ENCODE measurements around the gene FBXO24.
"Not testable (repeated sequence)": the region's sequence is repeated elsewhere in the genome, so short reads cannot be mapped to it uniquely, and the experiment has no call there.

Gene FBXO24, protein sequence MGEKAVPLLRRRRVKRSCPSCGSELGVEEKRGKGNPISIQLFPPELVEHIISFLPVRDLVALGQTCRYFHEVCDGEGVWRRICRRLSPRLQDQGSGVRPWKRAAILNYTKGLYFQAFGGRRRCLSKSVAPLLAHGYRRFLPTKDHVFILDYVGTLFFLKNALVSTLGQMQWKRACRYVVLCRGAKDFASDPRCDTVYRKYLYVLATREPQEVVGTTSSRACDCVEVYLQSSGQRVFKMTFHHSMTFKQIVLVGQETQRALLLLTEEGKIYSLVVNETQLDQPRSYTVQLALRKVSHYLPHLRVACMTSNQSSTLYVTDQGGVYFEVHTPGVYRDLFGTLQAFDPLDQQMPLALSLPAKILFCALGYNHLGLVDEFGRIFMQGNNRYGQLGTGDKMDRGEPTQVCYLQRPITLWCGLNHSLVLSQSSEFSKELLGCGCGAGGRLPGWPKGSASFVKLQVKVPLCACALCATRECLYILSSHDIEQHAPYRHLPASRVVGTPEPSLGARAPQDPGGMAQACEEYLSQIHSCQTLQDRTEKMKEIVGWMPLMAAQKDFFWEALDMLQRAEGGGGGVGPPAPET

DNA sequence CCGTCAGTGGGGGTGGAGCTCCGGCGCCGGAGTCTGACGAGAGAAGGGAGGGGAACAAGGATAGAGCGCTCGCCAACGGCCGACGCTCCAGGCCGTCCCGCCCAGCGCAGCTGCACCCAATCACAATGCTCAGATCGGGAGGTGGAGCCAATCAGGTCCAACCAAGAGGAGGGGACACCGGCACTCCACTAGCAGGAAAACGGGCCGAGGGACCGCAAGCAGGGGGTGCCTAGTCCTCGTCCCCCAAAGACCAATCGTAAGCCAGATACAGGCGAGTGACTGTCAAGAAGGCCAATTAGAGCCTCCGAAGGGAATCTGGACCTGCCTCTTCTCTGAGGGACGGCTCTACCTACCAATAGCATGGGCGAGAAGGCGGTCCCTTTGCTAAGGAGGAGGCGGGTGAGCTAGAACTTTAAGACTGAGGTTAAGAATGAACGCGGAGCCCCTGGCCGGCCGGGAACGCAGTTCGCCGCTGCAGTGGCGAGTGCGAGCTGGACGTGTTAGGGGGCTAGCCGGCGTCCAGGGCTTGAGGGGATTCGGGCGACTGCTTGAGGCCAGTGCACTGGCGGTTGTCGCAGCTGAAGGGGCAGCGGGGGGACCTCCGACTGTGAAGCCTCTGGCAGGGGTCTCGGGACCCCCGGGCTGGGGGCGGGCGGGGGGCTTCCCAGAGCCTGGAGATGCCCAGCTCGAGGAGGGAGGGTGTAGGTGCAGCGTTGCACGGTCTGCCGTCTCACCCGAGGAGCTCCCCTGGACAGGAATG lies at the start of gene FBXO24:
Gene FBXO24, plus strand, starts transcription at position 63 of the 760 bp plus-strand sequence. Its CDS starts 298 bp downstream, at position 361.
- peak; percentile 99 for DNase-seq (ENCODE audit: low read depth, low spot score)

DNA sequence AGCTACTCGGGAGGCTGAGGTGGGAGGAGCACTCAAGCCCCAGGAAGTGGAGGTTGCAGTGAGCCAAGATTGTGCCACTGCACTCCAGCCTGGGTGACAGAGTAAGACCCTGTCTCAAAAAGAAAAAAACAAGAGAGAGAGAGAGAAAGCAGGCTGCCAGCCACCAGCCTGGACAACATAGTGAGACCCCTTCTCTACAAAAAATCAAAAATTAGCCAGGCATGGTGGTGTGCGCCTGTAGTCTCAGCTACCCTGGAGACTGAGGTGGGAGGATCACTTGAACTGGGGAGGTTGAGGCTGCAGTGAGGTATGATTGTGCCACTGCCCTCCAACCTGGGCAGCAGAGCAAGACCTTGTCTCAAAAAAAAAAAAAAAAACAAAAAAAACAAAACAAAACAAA lies 49.4 kb upstream of the FBXO24 start:
- not testable (repeated sequence) for DNase-seq (ENCODE audit: low read depth, low spot score)

DNA sequence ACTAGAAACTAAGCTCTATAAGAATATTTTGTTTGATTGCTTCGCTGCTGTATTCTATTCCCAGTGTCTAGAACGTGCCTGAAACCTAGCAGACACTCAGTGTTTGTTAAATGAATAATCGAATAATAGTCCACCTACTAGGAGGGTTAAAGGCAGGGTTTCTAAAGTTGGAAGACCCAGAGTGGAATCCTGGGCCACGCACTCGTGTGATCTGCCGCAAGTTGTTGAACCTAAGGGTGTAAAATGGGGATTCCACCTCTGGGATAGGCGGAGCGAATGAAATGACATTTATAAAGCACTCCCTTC lies 47.8 kb upstream of the FBXO24 start:
- no peak for DNase-seq (ENCODE audit: low read depth, low spot score)

DNA sequence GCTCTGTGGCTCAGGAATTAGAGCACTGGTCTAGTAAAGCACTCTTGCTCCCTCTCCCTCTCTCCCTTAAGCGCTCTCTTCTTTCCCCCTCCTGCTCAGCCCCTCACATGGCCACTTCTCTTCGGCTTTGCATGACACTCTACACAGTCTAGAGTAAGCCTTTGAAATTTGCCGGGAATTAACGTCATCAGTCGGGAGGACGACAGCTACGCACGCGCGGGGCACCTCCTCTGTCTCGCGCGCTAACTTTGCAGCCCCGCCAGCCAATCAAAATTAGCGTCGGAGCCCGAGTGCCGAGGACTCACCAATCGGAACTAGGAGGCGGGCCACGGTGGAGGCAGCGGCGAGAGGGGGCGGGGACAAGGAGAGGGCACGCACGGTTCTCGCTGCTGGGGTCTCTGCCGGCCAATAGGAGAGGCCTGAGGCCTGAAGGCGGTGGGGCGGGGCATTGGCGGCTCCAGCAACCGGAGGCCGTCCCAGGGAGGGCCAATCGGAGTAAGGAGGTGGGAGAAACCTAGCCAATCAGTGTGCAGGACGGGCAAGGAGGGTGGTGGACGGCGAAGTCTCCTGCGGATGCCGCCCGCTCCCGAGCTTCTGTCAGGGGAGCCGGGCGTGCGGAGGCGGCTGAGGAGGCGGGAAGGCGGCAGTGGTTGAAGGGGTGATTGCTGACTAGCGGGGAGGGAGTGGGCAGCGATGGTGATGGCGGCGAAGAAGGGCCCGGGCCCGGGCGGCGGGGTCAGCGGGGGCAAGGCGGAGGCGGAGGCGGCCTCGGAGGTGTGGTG lies 47.3 kb upstream of the FBXO24 start, which contains the start of gene AGFG2:
Gene AGFG2, plus strand, starts transcription at position 550 of the 782 bp plus-strand sequence. Its CDS starts 144 bp downstream, at position 694.
- peak; percentile 100 for DNase-seq (ENCODE audit: low read depth, low spot score)

DNA sequence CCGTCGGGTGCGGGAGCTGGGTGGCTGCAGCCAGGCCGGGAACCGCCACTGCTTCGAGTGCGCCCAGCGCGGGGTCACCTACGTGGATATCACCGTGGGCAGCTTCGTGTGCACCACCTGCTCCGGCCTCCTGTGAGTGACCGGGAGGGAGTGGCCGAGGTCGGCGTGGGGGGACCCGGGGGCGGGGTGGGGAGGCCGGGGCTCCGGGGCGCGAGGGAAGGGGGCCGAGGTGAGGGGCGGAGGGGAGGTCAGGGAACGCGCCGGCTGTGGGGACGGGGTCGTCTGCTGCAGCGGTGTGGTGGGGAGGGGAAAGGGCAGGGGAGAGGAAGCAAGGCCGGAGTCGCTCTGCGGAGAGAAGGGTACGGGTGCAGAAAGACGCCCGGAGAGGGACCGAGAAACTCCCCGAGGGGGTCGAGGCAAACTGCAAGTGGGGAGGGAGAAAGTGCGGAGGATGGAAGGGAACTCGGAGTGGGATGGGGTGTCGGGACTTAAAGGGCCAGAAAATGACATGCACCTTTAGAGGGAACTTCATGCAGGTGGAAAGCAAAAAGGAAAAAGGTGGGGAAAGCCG lies 46.6 kb upstream of the FBXO24 start:
- no peak for DNase-seq (ENCODE audit: low read depth, low spot score)

DNA sequence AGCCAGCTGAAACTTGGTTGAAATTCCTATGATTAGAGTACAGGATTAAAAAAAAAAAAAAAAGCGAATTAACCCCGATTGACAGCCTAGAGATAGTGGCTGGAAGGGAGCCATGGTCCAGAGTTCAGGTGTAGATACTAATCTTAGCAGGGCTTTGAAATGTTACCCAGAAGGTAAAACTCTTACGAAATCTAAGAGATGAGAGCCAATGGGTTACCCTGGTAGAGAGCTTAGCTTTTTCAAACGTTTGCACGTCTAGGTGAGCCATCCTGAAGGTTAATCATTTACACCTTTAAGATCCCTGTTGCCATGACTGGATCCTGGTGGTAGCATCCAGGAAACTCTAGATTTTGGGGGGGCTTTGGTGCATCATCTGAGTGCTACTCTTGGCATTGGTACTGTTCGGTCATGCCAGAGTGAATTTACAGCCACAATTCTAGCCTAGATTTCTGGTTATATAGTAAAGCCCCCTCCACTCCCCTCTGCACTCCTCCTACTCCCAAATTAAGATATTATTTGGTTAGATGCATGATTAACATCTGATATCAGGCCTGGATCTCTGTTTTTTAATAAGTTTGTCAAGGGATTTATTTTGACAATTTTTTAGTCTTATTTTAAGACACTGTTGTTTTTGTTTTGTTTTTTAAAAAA lies 45.9 kb upstream of the FBXO24 start:
- DNase-seq (ENCODE audit: low read depth, low spot score) = no peak

DNA sequence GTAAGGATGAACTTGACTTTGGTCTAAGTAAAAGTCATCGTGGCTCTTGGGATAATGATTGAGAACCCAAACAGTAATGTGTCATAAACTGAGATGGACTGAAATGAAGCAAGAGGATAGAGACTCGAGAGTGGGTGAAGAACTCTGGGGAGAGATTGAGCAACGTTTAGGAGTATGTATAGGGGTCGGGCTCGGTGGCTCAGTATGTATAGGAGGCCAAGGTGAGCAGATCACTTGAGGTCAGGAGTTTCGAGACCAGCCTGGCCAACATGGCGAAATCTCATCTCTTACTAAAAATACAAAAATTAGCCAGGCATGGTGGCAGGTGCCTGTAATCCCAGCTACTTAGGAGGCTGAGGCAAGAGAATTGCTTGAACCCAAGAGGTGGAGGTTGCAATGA lies 44.8 kb upstream of the FBXO24 start:
- DNase-seq (ENCODE audit: low read depth, low spot score) = not testable (repeated sequence)

DNA sequence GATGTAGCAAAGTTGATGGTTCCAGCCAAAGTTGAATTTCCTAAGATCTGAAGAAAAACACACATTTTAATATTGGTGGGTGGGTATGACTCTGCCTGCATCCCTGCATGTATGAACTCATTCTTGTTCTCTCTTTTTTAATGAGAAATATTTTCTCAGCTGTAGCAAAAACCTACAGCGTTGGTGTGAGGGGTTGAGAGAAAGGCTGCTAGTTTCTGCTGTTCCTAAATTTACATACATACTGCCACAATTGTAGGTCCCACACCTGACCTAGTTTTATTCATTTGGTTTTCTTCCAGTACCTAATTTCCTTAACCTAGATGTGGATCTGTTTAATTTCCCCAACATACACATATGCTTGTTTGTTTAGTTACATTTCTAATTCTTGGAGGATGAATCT lies 42.5 kb upstream of the FBXO24 start:
- no peak for DNase-seq (ENCODE audit: low read depth, low spot score)

DNA sequence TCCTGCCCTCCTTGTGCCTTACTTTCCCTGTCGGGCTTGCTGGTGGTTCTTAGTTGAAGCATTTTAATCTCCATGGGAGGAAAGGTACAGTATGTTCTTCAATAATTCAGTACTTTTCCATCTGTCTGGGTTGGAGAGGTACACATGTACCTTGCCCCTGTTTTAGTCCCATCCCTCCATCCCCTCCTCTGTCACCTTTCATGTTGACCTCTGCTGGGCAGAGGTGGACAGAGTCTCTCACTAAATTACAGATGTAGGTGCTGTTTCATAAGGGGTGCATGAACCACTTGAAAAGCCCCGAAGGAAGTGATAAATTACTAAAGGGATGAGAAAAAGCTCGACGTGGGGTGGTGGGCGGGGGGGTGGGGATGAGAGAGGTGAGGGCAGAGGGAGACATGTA lies 41.7 kb upstream of the FBXO24 start:
- no peak for DNase-seq (ENCODE audit: low read depth, low spot score)

DNA sequence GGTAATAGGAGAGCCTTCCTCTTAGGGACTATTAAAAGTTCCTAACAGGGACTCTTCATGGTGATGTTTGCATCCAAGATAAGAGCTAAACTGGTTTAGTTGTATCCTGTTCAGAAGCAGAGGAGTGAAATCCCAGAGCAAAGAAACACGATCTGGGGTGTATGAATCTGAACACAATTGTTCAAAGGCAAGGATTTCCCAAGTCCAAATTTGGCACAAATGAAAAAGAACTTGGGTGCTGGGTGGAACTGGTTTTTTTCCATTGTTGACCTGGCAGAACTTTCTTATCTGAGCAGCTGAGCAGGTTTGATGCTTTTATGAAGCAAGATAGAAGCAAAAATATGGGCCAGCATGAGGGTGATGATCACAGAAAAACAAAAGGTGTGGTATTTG lies 41.2 kb upstream of the FBXO24 start:
- DNase-seq (ENCODE audit: low read depth, low spot score) = no peak

DNA sequence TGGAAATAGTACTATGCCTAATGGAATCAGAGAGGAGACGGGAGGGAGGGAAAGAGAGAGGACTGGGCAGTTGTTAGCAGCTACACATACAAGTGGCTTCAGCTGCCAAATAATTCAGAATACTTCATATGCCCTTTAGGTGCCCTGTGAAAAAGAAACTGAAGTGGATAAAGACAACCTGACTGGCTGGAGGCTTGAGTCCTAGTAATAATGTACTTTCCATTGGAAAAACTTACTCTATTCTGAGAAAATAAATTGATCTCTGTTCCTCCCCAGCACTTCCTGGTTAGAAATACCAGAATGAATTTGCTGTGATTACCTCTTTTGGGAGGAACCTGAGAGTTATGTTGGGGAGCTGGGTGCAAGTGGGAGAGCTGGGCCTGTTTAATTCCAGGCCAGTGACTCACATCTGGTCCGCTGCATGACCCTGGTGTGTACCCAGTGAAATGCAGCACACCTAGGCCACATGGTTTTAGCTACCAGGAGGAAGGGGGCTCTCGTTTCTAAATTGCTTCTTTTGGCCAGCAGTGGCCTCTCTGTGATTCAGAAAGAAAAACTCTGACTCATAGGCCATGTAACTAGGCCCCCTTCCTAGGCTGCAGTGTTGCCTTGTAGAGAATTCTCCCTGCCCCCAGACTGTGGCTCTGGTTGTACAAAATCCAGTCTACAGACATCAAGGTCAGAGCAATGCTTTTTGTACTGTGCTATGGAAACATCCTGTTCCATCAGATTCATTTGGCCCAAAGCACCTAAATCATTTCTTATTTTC lies 40.6 kb upstream of the FBXO24 start:
- DNase-seq (ENCODE audit: low read depth, low spot score) = peak; percentile 17

DNA sequence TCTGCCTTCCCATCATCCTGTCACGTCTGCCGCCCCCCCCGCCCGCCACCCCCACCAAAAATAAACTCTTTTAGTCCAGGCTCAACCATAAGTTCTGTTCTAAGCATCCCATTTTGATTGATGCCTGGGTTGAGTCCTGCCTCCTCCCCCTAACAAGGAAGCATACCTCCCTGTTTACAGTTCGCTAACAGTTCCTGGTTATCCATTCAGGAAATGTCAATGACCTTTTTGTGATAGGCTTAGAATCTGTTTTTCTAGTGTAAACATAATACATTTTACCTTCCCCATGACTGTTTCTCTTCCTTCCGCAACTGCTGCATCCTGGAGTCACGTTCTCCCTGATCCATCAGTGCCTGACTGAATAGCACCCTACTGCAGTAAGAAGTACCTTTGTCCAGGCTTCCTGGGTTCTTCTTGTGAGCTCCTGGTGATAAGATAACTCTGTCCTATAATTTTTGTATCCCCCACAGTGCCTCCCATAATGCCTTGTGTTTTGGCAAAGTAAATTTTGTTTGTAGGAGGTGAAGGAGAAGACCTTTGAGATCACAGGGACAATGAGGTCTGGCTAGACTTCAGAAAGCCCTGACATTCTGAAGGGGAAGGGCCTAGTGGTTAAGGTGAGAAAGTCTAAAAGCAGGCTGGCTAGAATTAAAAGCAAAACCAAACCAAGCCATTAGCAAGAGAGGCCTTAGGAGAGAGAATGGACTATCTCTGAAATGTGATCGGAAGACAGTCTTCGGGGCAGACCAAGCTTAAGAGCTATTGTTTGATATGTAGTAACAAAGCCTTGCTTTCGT lies 39.8 kb upstream of the FBXO24 start:
- DNase-seq (ENCODE audit: low read depth, low spot score) = no peak

DNA sequence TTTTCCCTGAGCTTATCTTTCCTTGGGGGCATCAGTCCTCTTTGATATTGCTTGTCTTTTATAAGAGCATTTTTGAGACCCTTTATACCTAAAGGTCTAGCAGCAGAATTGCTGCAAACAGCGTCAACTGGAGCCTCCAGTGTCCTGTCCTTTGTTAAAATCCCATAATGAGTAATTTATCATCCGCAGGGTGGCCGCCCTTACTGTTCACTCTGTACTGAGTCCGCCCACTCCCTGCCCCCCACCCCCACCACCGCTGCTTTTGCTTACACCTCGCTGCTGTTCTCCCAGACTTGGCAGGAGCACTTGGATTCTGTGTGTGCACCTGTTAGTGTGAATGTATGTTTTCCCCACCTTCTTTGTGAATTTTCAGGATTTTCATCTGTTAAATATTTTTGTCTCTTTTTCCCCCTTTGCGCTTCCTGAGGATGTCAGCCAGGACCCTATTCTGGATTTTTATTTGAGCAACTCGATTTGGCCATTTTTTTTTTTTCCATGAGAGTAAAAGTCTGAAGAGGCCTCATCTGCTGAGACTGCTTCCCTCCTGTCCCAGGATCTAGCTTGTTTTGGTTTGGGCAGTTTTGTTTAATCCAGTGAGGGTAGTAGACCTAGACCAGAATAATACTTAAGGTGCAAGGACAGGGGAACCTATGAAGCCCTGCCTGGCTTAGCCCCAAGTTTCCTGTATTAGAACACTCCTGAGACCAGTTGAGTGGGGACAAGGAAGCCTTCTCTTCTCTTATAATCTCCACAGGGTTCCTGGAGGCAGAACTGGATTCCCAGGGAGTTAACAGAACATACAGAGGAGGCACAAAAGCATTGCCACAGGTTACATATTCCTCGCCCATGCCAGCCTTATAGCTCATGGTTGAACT lies 39.0 kb upstream of the FBXO24 start:
- DNase-seq (ENCODE audit: low read depth, low spot score) = no peak

DNA sequence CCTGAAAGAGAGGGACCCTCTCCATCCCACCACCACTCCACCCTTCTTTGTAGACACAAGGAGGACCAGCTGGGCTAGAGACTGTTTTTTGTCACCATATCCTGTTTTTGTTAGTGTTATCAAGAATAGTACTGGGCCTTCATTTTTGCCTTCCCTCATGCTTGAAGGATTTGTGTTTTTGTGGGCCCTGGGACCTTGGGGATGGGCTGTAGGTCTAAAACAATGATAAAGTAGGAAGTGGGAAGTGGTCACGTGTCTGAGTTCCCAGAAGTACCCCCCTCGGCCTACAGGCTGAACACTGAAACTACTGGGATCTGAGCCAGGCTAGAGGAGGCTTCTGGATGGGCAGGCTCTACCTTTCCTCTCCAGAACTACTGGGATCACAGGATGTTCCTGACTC lies 38.3 kb upstream of the FBXO24 start:
- no peak for DNase-seq (ENCODE audit: low read depth, low spot score)

DNA sequence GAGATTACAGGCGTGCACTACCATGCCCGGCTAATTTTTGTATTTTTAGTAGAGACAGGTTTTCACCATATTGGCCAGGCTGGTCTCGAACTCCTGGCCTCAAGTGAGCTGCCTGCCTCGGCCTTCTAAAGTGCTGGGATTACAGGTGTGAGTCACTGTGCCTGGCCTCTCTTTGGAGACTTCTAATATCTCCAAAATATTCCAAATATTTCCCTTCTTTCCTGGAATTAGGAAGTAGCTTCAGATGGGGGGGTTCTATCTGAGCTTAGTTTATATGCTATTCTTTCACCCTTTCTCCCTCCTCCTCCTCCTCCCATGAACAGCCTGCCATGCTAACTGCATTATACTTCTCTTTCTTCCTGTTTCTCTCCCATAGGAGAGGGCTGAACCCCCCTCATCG lies 37.7 kb upstream of the FBXO24 start:
- not testable (repeated sequence) for DNase-seq (ENCODE audit: low read depth, low spot score)

DNA sequence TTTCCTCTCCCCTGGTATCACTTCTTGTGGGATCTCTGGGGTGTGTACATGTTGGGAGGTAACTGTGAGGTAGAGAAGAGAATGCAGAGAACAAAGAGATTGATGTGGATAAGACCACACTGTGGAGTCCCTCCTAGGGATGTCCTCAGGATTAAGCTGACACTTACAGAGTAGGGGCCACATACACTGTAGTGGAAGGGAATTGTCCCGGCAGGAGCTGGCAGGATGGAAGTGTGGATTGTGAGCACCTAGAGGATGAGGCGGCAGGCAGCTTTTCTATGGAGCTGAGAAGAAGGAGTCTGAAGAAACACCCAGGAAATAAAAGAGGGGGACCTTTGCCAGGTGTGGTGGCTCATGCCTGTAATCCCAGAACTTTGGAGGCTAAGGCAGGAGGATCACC lies 33.6 kb upstream of the FBXO24 start:
- DNase-seq (ENCODE audit: low read depth, low spot score) = no peak

DNA sequence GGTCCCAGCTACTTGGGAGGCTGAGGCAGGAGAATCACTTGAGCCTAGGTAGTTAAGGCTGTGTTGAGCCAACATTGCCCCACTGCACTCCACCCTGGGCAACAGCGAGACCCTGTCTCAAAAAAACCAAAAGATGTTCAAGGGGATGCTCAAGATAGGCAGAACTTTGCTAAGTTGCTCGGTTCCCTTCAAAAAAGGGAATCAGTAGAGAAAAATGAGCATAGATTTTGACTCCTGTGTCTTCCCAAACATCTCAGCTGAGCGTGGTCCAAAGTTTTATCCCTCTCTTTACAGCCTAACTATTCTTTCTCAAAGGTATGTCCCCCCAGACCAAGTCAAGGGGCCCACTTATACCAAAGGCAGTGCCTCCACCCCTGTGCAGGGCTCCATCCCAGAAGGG lies 33.1 kb upstream of the FBXO24 start:
- DNase-seq (ENCODE audit: low read depth, low spot score) = no peak

DNA sequence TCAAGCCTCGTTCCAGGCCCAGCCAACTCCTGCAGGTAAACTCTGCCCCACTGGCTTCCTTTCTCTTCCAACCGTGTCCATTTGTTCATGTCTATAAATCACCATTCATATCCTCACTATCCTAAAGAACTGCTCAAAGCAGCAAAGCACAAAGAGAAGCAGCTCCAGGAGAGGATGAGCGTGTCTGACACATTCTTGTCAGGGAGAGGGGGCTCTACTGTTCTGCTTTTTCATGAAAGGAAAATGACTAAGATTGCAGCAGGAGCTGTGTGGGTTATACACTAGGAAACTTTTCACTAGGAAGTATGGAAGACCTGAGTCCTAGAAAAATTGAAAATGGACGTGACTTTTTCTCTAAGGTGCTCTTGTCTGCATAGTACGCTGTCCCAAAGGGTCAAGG lies 30.4 kb upstream of the FBXO24 start:
- no peak for DNase-seq (ENCODE audit: low read depth, low spot score)
